Right lobe of liver (tissue), 4 donors: ENCODE results near the gene PLXNB3.

Source experiments
- CTCF ChIP-seq, 4 donors: fragments of 200-600 bp in 3 of 4; fragments of 450-650 bp in 1 of 4; IDR thresholded peaks; one replicate each; pipeline versions ENCODE4 v1.5.1 to v1.8.0; 2016 to 2022; ENCODE audit warnings: antibody characterized with exemption in 4 of 4, mild to moderate bottlenecking in 2 of 4
- POLR2A ChIP-seq: fragments of 450-650 bp; IDR thresholded peaks from one replicate; pipeline ENCODE4 v1.6.1; 2017; ENCODE audit warnings: antibody characterized with exemption, mild to moderate bottlenecking
- donor health status: DM: no; HTN: no; CAD: no.
- donor health status: DM: no; HTN: no; CAD: no.
- donor health status: DM: no; HTN: yes; CAD: no.

DNA sequence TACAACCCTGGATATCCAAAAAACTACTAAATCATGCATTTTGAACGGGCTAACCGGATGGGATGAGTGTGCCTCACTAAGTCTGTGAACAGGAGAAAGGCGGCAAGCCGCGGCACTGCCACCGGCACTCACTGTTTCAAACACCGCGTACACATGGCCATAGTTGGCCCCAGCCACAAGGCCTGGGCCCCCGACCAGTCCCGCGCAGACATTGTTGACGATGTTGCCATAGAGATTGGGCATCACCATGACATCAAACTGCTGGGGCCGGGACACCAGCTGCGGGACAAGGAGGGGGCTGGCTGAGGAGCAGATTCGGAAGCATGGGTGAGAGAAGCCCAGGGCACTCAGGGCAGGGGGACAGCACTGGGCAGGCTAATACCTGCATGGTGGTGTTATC is 22.6 kb downstream of the PLXNB3 start:
- no peak for TF ChIP-seq CTCF (IDR thresholded peaks at IDR 0.05)
- no peak for TF ChIP-seq POLR2A
